Smooth muscle cell (in vitro differentiated cells): ENCODE data around the gene GPR176. TPM values are rescaled to one million over a fixed set of nuclear protein-coding genes. Genes with fewer than 3 reads are reported as not detected.

Source experiments
- DNase-seq: peaks from one replicate; lab custom pipeline; 2025; ENCODE audit not compliant: unreplicated experiment; lab: John Stamatoyannopoulos, UW
- H2AFZ ChIP-seq: fragments of 200-600 bp; sonication (generic); 2 replicates; pipeline ENCODE4 v1.6.0; 2016; ENCODE audit warnings: antibody characterized with exemption, low read depth, mild to moderate bottlenecking
- H3F3A ChIP-seq: fragments of 200-600 bp; sonication (generic); 2 replicates; pipeline ENCODE4 v1.6.0; 2017; ENCODE audit warnings: antibody characterized with exemption, low read depth
- H3K27ac ChIP-seq: fragments of 200-600 bp; sonication (generic); 2 replicates; pipeline ENCODE4 v1.5.1; 2016; ENCODE audit warnings: low read depth, mild to moderate bottlenecking
- H3K27me3 ChIP-seq: fragments of 200-600 bp; sonication (generic); 2 replicates; pipeline ENCODE4 v1.6.1; 2016; ENCODE audit warnings: low read depth, mild to moderate bottlenecking
- H3K36me3 ChIP-seq: fragments of 200-600 bp; sonication (generic); 2 replicates; pipeline ENCODE4 v1.5.1; 2016; ENCODE audit warnings: low read depth
- H3K4me1 ChIP-seq: fragments of 200-600 bp; sonication (generic); 2 replicates; pipeline ENCODE4 v1.5.1; 2016; ENCODE audit warnings: low read depth
- H3K4me2 ChIP-seq: fragments of 200-600 bp; sonication (generic); 2 replicates; pipeline ENCODE4 v1.6.0; 2016; ENCODE audit warnings: mild to moderate bottlenecking
- H3K4me3 ChIP-seq: fragments of 200-600 bp; sonication (generic); 2 replicates; pipeline ENCODE4 v1.5.1; 2016; ENCODE audit warnings: mild to moderate bottlenecking
- H3K79me2 ChIP-seq: fragments of 200-600 bp; sonication (generic); 2 replicates; pipeline ENCODE4 v1.6.0; 2016; ENCODE audit warnings: low read depth, mild to moderate bottlenecking
- H3K9ac ChIP-seq: fragments of 200-600 bp; sonication (generic); 2 replicates; pipeline ENCODE4 v1.6.0; 2016; ENCODE audit warnings: low read depth
- H3K9me3 ChIP-seq: fragments of 200-600 bp; sonication (generic); replicated peaks from 2 replicates; pipeline ENCODE4 v1.5.1; 2016; ENCODE audit warnings: low read depth
- H4K20me1 ChIP-seq: fragments of 200-600 bp; sonication (generic); 2 replicates; pipeline ENCODE4 v1.6.0; 2016; ENCODE audit warnings: low read depth
- WGBS: methylation state at CpG from one replicate; pipeline ENCODE4 v1.1.7; 2016; ENCODE audit warnings: low lambda C conversion rate; 5-methylcytosine and 5-hydroxymethylcytosine counted together
- polyA plus RNA-seq: library from polyadenylated mRNA; unstranded; fragments of >200 nt; fragmentation: Nextera tagmentation; extraction: Ambion mirVana; gene quantifications from 2 replicates; pipeline ENCODE4 v1.2.1, GENCODE V29; 2016
- total RNA-seq: library from RNA; depleted of rRNA; stranded (reverse); fragments of >200 nt; gene quantifications from 2 replicates; pipeline ENCODE4 v1.2.3, GENCODE V29; 2014
- TF ChIP-seq, protein P1 (sequence below): fragments of 200-600 bp; sonication (generic); IDR thresholded peaks from 2 replicates; pipeline ENCODE4 v1.5.1; 2017; ENCODE audit warnings: borderline replicate concordance, mild to moderate bottlenecking, antibody characterized with exemption; ENCODE audit not compliant: insufficient read depth, poor library complexity, severe bottlenecking

GPR176 gene
- total and polyA plus RNA-seq, 2 experiments from 2014 or later: 20.0 to 22.4 TPM

GRCh38 chr15:39948817-39949216, 28.8 kb upstream of the GPR176 start:
- DNase-seq: no peak
- no peaks in the 10 kb centered on the region for H3K79me2 ChIP-seq
- H2AFZ ChIP-seq: no peak overlapping the region
- H3K4me1 ChIP-seq: no peaks in the 10 kb centered on the region
- peaks cover 2% of the 10 kb centered on the region for H3F3A ChIP-seq
- H3K4me3 ChIP-seq: no peak overlapping the region
- no peak overlapping the region for H3K9ac ChIP-seq
- WGBS: 91% methylated on average over 5 of the region's 5 CpGs
- no peak overlapping the region for H3K27ac ChIP-seq
- no peak overlapping the region for H3K4me2 ChIP-seq
- TF ChIP-seq, protein P1, sequence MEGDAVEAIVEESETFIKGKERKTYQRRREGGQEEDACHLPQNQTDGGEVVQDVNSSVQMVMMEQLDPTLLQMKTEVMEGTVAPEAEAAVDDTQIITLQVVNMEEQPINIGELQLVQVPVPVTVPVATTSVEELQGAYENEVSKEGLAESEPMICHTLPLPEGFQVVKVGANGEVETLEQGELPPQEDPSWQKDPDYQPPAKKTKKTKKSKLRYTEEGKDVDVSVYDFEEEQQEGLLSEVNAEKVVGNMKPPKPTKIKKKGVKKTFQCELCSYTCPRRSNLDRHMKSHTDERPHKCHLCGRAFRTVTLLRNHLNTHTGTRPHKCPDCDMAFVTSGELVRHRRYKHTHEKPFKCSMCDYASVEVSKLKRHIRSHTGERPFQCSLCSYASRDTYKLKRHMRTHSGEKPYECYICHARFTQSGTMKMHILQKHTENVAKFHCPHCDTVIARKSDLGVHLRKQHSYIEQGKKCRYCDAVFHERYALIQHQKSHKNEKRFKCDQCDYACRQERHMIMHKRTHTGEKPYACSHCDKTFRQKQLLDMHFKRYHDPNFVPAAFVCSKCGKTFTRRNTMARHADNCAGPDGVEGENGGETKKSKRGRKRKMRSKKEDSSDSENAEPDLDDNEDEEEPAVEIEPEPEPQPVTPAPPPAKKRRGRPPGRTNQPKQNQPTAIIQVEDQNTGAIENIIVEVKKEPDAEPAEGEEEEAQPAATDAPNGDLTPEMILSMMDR: no peak
- H3K27me3 ChIP-seq: no peaks in the 10 kb centered on the region
- no peaks in the 10 kb centered on the region for H4K20me1 ChIP-seq
- peaks cover 28% of the 10 kb centered on the region for H3K36me3 ChIP-seq
- H3K9me3 ChIP-seq: no peaks in the 10 kb centered on the region

GRCh38 chr15:39947401-39948197, 27.5 kb upstream of the GPR176 start:
- WGBS: 100% methylated on average over 1 of the region's 1 CpG

GRCh38 chr15:39946862-39947261, 26.8 kb upstream of the GPR176 start:
- H3K27me3 ChIP-seq: no peaks in the 10 kb centered on the region
- H3F3A ChIP-seq: peaks cover 2% of the 10 kb centered on the region
- H3K4me1 ChIP-seq: no peaks in the 10 kb centered on the region
- no peak overlapping the region for H3K4me3 ChIP-seq
- no peak overlapping the region for H2AFZ ChIP-seq
- H4K20me1 ChIP-seq: peaks cover 11% of the 10 kb centered on the region
- H3K4me2 ChIP-seq: no peak overlapping the region
- DNase-seq: no peak
- H3K27ac ChIP-seq: no peak overlapping the region
- 39% methylated on average over 3 of the region's 3 CpGs for WGBS
- TF ChIP-seq, protein P1: no peak
- H3K9me3 ChIP-seq: no peaks in the 10 kb centered on the region
- no peak overlapping the region for H3K9ac ChIP-seq
- H3K79me2 ChIP-seq: no peaks in the 10 kb centered on the region
- peaks cover 31% of the 10 kb centered on the region for H3K36me3 ChIP-seq

More at GRCh38 chr15:39947401-39948197, 27.5 kb upstream of the GPR176 start:
- H4K20me1 ChIP-seq: peaks cover 5% of the 10 kb centered on the region
- peaks cover 2% of the 10 kb centered on the region for H3F3A ChIP-seq
- H2AFZ ChIP-seq: no peak overlapping the region
- no peak overlapping the region for H3K9ac ChIP-seq
- no peak for DNase-seq
- H3K27ac ChIP-seq: no peak overlapping the region
- TF ChIP-seq, protein P1: no peak
- H3K36me3 ChIP-seq: peaks cover 26% of the 10 kb centered on the region
- no peak overlapping the region for H3K4me3 ChIP-seq
- H3K9me3 ChIP-seq: no peaks in the 10 kb centered on the region
- H3K4me1 ChIP-seq: no peaks in the 10 kb centered on the region
- no peaks in the 10 kb centered on the region for H3K79me2 ChIP-seq
- no peaks in the 10 kb centered on the region for H3K27me3 ChIP-seq
- no peak overlapping the region for H3K4me2 ChIP-seq

DNA sequence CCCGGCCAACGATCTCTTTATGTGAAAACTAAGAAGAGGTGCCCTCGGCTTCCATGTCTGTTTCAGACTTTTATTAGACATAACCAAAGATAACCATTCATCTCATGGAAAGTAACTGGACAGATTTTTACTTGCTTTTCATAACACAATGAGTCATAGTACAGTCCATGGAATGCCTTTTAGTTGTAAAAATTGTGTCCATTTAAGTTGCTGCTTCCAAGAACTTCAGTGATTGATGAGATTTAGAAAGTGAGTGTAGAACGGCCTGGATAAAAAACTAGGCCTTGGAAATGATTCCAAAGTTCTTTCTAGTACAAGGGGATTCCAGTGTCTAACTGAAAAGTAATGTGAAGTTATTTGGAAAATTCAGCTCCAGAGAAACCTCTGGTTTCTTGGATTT, 24.7 kb upstream of the GPR176 start:
- Histone ChIP-seq H2AFZ (no peak overlapping the region), H3K36me3 (peaks cover 27% of the 10 kb centered on the region), H3K4me3 (no peak overlapping the region), H3K9ac (no peak overlapping the region), H3K9me3 (no peaks in the 10 kb centered on the region), H3K4me2 (no peak overlapping the region), H4K20me1 (peaks cover 24% of the 10 kb centered on the region), H3K27me3 (no peaks in the 10 kb centered on the region), H3K79me2 (peaks cover 9% of the 10 kb centered on the region), H3F3A (peaks cover 2% of the 10 kb centered on the region), H3K27ac (no peak overlapping the region), H3K4me1 (no peaks in the 10 kb centered on the region)
- WGBS: 73% methylated on average over 4 of the region's 4 CpGs
- TF ChIP-seq, protein P1: no peak
- no peak for DNase-seq
